Right hindlimb (tissue), 1 donor: ENCODE measurements around the gene CSNK1G1.
A peak's percentile ranks its signal among the peaks of the same experiment; 100 is the strongest.

Source experiments
- DNase-seq: peaks from one replicate; pipeline ENCODE4 v3.0.0-alpha.2; 2018

The CSNK1G1 gene

GRCh38 chr15:64185146-64185911, 170.6 kb downstream of the CSNK1G1 start:
- DNase-seq, result no peak

- no peak for DNase-seq
These were observed 173.1 kb downstream of the CSNK1G1 start for GRCh38 chr15:64182859-64183370.

- DNase-seq, result no peak
These were observed 175.6 kb downstream of the CSNK1G1 start for GRCh38 chr15:64180235-64180824.

- DNase-seq, result no peak
These were observed 189.7 kb downstream of the CSNK1G1 start for GRCh38 chr15:64166102-64166890.

GRCh38 chr15:64164436-64164835, 191.5 kb downstream of the CSNK1G1 start:
- DNase-seq, result no peak

GRCh38 chr15:64163659-64164362, 192.2 kb downstream of the CSNK1G1 start:
- DNase-seq, result peak; percentile 38

- DNase-seq, result peak; percentile 98
These were observed 192.9 kb downstream of the CSNK1G1 start, which contains the start of gene PPIB for GRCh38 chr15:64162869-64163658. PPIB (minus strand) TSS chr15:64163022; CDS start chr15:64162986, 36 bp downstream.

GRCh38 chr15:64162478-64162868, 193.5 kb downstream of the CSNK1G1 start:
- no peak for DNase-seq

GRCh38 chr15:64161688-64162477, 194.1 kb downstream of the CSNK1G1 start:
- no peak for DNase-seq

GRCh38 chr15:64158363-64159134, 197.4 kb downstream of the CSNK1G1 start:
- no peak for DNase-seq

GRCh38 chr15:64157599-64158125, 198.3 kb downstream of the CSNK1G1 start:
- DNase-seq, result no peak

GRCh38 chr15:64156652-64157331, 199.2 kb downstream of the CSNK1G1 start:
- no peak for DNase-seq

- no peak for DNase-seq
These were observed 199.9 kb downstream of the CSNK1G1 start for GRCh38 chr15:64155802-64156651.

- peak; percentile 90 for DNase-seq
These were observed 202.2 kb downstream of the CSNK1G1 start for GRCh38 chr15:64153480-64154367.

- no peak for DNase-seq
These were observed 203.2 kb downstream of the CSNK1G1 start for GRCh38 chr15:64152507-64153387.
